ENCODE results near the gene EYA2. TPM values are rescaled to one million over a fixed set of nuclear protein-coding genes. Genes with fewer than 3 reads are reported as not detected.

EYA2 gene
- total and polyA plus RNA-seq, 2 donors (not counting 1 experiment from before 2014, with no cell fraction given): 1.1 to 2.8 TPM

- Histone ChIP-seq H3K4me1 (ENCODE audit: control insufficient read depth in 2 of 2, insufficient read depth in 2 of 2, low read length in 2 of 2) (peaks cover 3 to 6% of the 10 kb centered on the region in 2 donors), H3K79me2 (ENCODE audit: control insufficient read depth, insufficient read depth, low read length) (no peaks in the 10 kb centered on the region), H3K36me3 (replicated peaks in 1 of 2; ENCODE audit: control extremely low read depth in 1 of 2, control insufficient read depth in 1 of 2, extremely low read depth in 1 of 2, insufficient read depth in 2 of 2, low read length in 1 of 2) (no peaks in the 10 kb centered on the region), H3K4me2 (replicated peaks; ENCODE audit: low read depth, low read length, poor library complexity, severe bottlenecking) (no peak overlapping the region), H3K27me3 (replicated peaks in 1 of 4; ENCODE audit: control extremely low read depth in 1 of 4, control insufficient read depth in 3 of 4, insufficient read depth in 4 of 4, low read length in 3 of 4) (no peaks in the 10 kb centered on the region), H2AFZ (ENCODE audit: insufficient read depth, low read depth, low read length, poor library complexity, severe bottlenecking) (no peak overlapping the region), H3K27ac (ENCODE audit: low read length in 2 of 2) (no peak overlapping the region), H4K20me1 (ENCODE audit: control insufficient read depth, insufficient read depth, low read length, poor library complexity, severe bottlenecking) (no peaks in the 10 kb centered on the region), H3K9me3 (ENCODE audit: control extremely low read depth in 1 of 3, control insufficient read depth in 2 of 3, insufficient read depth in 1 of 3, low read length in 2 of 3) (no peaks in the 10 kb centered on the region), H3K9ac (ENCODE audit: low read length) (no peak overlapping the region), H3K4me3 (ENCODE audit: control extremely low read depth in 1 of 5, extremely low read depth in 1 of 5, insufficient read depth in 1 of 5, low read depth in 2 of 5, low read length in 4 of 5) (no peak overlapping the region)
- Mint-ChIP-seq H3K4me1 (peaks cover 10% of the 10 kb centered on the region), H3K9me3 (ENCODE audit: insufficient read depth) (no peaks in the 10 kb centered on the region), H3K4me3 (no peak overlapping the region), H3K27me3 (no peaks in the 10 kb centered on the region), H3K27ac (no peak overlapping the region)
- intact Hi-C loops (cut with micrococcal nuclease): no loop called here
- no peak for TF ChIP-seq EZH2 (IDR thresholded peaks at IDR 0.05; ENCODE audit: borderline replicate concordance, insufficient read depth, low read depth, low read length, poor library complexity, severe bottlenecking)
- TF ChIP-seq, protein P1, sequence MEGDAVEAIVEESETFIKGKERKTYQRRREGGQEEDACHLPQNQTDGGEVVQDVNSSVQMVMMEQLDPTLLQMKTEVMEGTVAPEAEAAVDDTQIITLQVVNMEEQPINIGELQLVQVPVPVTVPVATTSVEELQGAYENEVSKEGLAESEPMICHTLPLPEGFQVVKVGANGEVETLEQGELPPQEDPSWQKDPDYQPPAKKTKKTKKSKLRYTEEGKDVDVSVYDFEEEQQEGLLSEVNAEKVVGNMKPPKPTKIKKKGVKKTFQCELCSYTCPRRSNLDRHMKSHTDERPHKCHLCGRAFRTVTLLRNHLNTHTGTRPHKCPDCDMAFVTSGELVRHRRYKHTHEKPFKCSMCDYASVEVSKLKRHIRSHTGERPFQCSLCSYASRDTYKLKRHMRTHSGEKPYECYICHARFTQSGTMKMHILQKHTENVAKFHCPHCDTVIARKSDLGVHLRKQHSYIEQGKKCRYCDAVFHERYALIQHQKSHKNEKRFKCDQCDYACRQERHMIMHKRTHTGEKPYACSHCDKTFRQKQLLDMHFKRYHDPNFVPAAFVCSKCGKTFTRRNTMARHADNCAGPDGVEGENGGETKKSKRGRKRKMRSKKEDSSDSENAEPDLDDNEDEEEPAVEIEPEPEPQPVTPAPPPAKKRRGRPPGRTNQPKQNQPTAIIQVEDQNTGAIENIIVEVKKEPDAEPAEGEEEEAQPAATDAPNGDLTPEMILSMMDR (IDR thresholded peaks at IDR 0.05): no peak
- no peak for ATAC-seq (ENCODE audit: low read depth)
- DNase-seq: no peak
- ChIA-PET POLR2A (no interaction called here), CTCF (interaction anchor here (1.0 kb wide), 1 partner anchor 72 kb away, joined by 3 read pairs; no protein-coding TSS in a partner anchor)
- WGBS (ENCODE audit: insufficient coverage): 96% methylated on average over 8 of the region's 9 CpGs
These were observed 306.6 kb downstream of the EYA2 start for GRCh38 chr20:47201074-47201730.

Measured in B cell (primary cell).